Cardiac fibroblast (primary cell): ENCODE data around the gene EGF.

Source experiments
- DNase-seq, 2 donors: peaks; one replicate each; pipeline versions ENCODE4 v3.0.0 to v3.0.0-alpha.2; 2010; ENCODE audit warnings: low read depth in 2 of 2
- H3K4me3 ChIP-seq, 2 donors: replicated peaks in 1 of 2; 1 replicate in 1 of 2; 2 replicates in 1 of 2; pipeline ENCODE4 v1.5.1; 2011; ENCODE audit warnings: low read depth in 2 of 2, low read length in 2 of 2, mild to moderate bottlenecking in 2 of 2, moderate library complexity in 1 of 2
- TF ChIP-seq, protein P1 (sequence below): IDR thresholded peaks from one replicate; pipeline ENCODE4 v1.5.1; 2011; ENCODE audit warnings: low read depth, mild to moderate bottlenecking, low read length, inconsistent platforms

EGF gene

DNA sequence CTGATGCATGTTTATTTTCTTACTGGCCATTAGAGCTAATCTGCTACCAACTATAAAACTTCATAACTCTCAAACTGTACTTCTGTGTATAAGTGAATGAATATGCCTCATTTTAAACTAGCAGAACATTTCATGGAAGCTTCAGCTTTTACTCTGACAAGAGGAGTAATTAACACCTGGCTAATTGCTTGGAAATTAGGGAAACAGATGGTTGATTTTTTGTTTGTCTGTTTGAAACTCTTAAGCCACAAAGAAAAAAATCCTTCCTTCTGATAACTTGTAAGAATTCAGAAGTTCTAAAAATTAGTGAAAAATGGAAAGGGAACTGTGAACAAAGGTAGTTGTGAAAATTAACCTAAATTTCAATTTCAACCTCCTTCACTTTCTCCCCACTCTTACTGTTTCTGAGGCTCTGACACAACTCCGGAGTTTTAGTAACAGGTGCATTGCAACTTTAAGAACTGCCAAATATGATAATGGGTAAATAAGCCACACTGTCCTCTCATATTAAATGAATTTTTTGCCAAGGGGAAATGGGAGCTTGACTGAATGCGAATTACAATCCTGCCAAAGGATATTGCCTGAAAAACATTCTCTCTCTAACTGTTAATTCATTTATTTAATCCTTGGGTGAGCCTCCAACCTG is 1.0 kb downstream of the EGF start:
- TF ChIP-seq, protein P1, sequence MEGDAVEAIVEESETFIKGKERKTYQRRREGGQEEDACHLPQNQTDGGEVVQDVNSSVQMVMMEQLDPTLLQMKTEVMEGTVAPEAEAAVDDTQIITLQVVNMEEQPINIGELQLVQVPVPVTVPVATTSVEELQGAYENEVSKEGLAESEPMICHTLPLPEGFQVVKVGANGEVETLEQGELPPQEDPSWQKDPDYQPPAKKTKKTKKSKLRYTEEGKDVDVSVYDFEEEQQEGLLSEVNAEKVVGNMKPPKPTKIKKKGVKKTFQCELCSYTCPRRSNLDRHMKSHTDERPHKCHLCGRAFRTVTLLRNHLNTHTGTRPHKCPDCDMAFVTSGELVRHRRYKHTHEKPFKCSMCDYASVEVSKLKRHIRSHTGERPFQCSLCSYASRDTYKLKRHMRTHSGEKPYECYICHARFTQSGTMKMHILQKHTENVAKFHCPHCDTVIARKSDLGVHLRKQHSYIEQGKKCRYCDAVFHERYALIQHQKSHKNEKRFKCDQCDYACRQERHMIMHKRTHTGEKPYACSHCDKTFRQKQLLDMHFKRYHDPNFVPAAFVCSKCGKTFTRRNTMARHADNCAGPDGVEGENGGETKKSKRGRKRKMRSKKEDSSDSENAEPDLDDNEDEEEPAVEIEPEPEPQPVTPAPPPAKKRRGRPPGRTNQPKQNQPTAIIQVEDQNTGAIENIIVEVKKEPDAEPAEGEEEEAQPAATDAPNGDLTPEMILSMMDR: no peak
- no peak for DNase-seq
- H3K4me3 ChIP-seq: no peak overlapping the region

DNA sequence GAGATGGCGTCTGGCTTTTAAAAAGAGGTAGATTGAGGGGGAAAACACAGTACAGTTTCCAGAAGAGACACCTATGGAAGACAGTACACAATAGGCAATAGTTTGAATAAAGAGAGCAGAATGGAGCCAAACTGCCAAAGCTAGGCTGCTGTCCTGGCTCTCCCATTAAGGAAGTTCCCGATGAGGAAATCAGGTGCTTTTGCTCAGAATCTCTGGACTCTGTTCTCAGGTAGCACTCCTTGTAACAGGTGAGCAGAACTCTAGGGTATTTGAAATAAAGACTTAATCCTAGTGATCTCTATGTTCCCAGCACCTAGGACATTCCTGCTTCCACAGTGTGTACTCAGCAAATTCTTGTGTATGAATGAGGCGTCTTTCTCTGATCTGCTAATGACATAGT is 1.6 kb downstream of the EGF start:
- TF ChIP-seq, protein P1: no peak
- DNase-seq: no peak

DNA sequence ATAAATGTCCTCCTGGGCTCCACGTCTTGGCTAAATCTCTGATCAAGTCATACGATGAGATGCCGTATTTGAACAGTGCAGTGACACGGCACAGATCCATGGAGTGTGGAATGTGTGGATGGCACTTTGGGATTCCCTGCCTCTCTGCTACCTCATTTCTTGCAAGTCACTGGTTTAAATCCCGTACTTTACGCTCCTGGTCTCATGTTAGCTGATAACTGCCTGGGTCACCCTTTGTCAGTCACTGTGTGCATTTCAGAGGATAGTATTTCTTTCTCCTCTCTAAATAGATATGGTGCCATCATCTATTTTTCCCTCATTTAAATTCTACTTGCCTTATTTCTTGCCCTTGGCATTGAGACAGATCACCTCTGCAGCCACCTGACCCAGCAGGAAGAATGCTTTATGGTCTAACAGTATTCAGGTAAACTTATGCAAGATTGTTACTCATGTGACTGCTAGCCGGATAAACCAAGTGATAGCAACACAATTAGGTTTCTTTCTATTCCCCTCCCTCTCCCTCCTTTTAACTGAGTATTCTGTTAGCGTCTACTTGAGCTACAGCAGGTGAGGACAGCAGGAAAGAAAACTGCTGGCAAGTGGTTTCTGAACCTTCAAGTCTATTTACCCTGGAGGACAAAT is 2.8 kb downstream of the EGF start:
- DNase-seq: no peak
- no peak overlapping the region for H3K4me3 ChIP-seq
- TF ChIP-seq, protein P1: no peak

More for the DNA sequence above, 1.6 kb downstream of the EGF start:
- no peak overlapping the region for H3K4me3 ChIP-seq

DNA sequence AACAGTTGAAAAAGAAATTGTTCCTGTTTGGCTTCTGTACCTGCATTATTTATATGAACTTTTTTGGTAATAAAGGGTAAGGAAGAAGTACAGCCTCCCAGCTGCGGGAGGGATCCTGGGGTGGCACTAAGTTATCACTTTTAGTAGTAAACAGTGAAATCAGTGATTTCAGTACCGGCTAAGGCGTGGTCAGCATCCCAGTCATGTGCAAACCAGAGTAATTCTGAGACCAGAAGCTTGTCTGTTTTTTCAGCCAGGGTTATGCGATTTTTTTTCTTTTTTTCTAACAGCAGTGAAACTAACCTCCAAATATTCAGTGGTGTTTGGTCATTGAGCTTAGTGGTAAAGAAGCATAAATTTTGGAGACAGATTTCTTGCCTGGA is 3.3 kb downstream of the EGF start:
- TF ChIP-seq, protein P1: no peak
- no peak for DNase-seq
- no peak overlapping the region for H3K4me3 ChIP-seq

DNA sequence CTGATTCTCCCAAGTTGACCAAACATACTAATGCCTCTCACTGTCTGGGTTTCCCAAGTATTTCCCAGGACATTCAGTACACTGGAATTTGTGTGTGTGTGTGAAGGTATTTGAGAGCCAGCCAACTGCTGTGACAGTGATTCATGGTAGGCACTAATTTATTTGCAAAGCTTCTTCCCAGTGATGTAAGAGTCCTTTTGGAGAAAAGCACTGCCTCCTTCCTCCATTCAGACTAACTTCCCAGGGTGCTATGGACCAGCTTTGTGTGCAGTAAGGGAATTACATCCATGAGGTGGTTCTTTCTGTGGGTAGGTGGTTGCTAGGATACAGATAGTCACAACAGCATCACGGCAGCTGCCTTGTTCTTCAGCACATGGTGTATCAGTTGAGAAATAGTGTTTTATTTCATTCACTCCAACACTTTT is 8.7 kb downstream of the EGF start:
- no peak overlapping the region for H3K4me3 ChIP-seq
- DNase-seq: peak; percentile 47 to 84
- TF ChIP-seq, protein P1: no peak

DNA sequence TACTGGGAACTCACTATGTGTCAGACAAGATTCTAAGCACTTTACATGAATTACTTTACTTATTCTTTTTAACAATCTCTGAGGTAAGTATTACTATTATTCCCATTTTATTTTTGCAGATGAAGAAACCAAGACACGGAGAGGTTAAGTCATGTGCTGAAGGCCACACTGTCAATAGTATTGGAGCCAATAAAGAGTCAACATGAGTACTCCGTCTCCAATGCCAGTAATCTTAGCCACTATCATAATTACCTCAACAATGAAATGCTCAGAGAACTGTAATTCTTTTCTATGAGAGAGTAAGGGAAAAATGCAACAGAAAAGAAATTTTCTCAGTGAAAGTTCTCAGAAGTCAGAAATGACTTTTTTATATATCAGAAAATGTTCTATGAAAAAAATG is 12.7 kb downstream of the EGF start:
- TF ChIP-seq, protein P1: no peak
- H3K4me3 ChIP-seq: no peak overlapping the region
- no peak for DNase-seq
